H9 (cell line): ENCODE data around the gene B3GNT7. TPM values are rescaled to one million over a fixed set of nuclear protein-coding genes. Genes with fewer than 3 reads are reported as not detected.

Source experiments
- DNase-seq: peaks from one replicate; pipeline ENCODE4 v3.0.0-alpha.2; 2017
- H2AFZ ChIP-seq: one replicate; pipeline ENCODE4 v1.6.1; 2013; ENCODE audit warnings: mild to moderate bottlenecking, low read length, control low read depth, moderate library complexity
- H2AK5ac ChIP-seq: 2 replicates; pipeline ENCODE4 v1.6.1; 2013; ENCODE audit warnings: low read length, control low read depth, mixed read lengths; ENCODE audit not compliant: insufficient read length
- H2BK120ac ChIP-seq: one replicate; pipeline ENCODE4 v1.6.1; 2013; ENCODE audit warnings: low read depth, mild to moderate bottlenecking, low read length, control low read depth, inconsistent platforms; ENCODE audit not compliant: poor library complexity, severe bottlenecking
- H2BK12ac ChIP-seq: 2 replicates; pipeline ENCODE4 v1.6.1; 2013; ENCODE audit warnings: low read length, control low read depth, mixed read lengths, low read depth; ENCODE audit not compliant: insufficient read length
- H2BK15ac ChIP-seq: 2 replicates; pipeline ENCODE4 v1.6.1; 2013; ENCODE audit warnings: low read depth, low read length, control low read depth
- H2BK20ac ChIP-seq: one replicate; pipeline ENCODE4 v1.6.1; 2013; ENCODE audit warnings: low read depth, mild to moderate bottlenecking, low read length, control low read depth, inconsistent platforms; ENCODE audit not compliant: poor library complexity, severe bottlenecking
- H2BK5ac ChIP-seq: 2 replicates; pipeline ENCODE4 v1.6.1; 2013; ENCODE audit warnings: low read length, control low read depth, mixed read lengths; ENCODE audit not compliant: insufficient read length
- H3K14ac ChIP-seq: 2 replicates; pipeline ENCODE4 v1.6.1; 2013; ENCODE audit warnings: low read length, control low read depth; ENCODE audit not compliant: insufficient read depth
- H3K18ac ChIP-seq: 2 replicates; pipeline ENCODE4 v1.6.1; 2013; ENCODE audit warnings: low read depth, mild to moderate bottlenecking, mixed read lengths, low read length, control low read depth; ENCODE audit not compliant: insufficient read length
- H3K23ac ChIP-seq: 2 replicates; pipeline ENCODE4 v1.6.1; 2013; ENCODE audit warnings: low read length, control low read depth, mixed read lengths, low read depth; ENCODE audit not compliant: insufficient read length
- H3K23me2 ChIP-seq: 2 replicates; pipeline ENCODE4 v1.6.1; 2013; ENCODE audit warnings: low read depth, mild to moderate bottlenecking, mixed read lengths, low read length, control low read depth; ENCODE audit not compliant: insufficient read length, poor library complexity, severe bottlenecking
- H3K27ac ChIP-seq: 2 replicates; pipeline ENCODE4 v1.5.1; 2013; ENCODE audit warnings: low read length, control low read depth, mixed read lengths, low read depth; ENCODE audit not compliant: insufficient read length
- H3K27me3 ChIP-seq: 2 replicates; pipeline ENCODE4 v1.6.1; 2013; ENCODE audit warnings: low read length, control low read depth, inconsistent platforms; ENCODE audit not compliant: insufficient read depth
- H3K4ac ChIP-seq: 2 replicates; pipeline ENCODE4 v1.6.1; 2013; ENCODE audit warnings: low read depth, mild to moderate bottlenecking, control low read depth, inconsistent platforms, low read length, moderate library complexity
- H3K4me1 ChIP-seq: 2 replicates; pipeline ENCODE4 v1.6.1; 2013; ENCODE audit warnings: low read length, control low read depth, inconsistent platforms; ENCODE audit not compliant: insufficient read depth
- H3K4me2 ChIP-seq: 2 replicates; pipeline ENCODE4 v1.6.1; 2013; ENCODE audit warnings: low read length, control low read depth, mixed read lengths; ENCODE audit not compliant: insufficient read length, insufficient read depth
- H3K56ac ChIP-seq: 2 replicates; pipeline ENCODE4 v1.6.1; 2013; ENCODE audit warnings: low read depth, mild to moderate bottlenecking, mixed read lengths, low read length, control low read depth; ENCODE audit not compliant: insufficient read length
- H3K79me1 ChIP-seq: 2 replicates; pipeline ENCODE4 v1.6.1; 2013; ENCODE audit warnings: low read depth, mild to moderate bottlenecking, moderate library complexity, low read length, control low read depth, inconsistent platforms; ENCODE audit not compliant: insufficient read depth, poor library complexity, severe bottlenecking
- H3K79me2 ChIP-seq: 2 replicates; pipeline ENCODE4 v1.6.1; 2013; ENCODE audit warnings: low read length, control low read depth, inconsistent platforms; ENCODE audit not compliant: insufficient read depth
- H3K9ac ChIP-seq: 2 replicates; pipeline ENCODE4 v1.6.1; 2013; ENCODE audit warnings: low read length, control low read depth, mixed read lengths; ENCODE audit not compliant: insufficient read length; ENCODE audit errors: extremely low read depth
- H3K9me3 ChIP-seq: one replicate; pipeline ENCODE4 v1.6.1; 2013; ENCODE audit warnings: low read depth, low read length, inconsistent platforms; ENCODE audit not compliant: control insufficient read depth
- H3T11ph ChIP-seq: one replicate; pipeline ENCODE4 v1.6.1; 2013; ENCODE audit warnings: mild to moderate bottlenecking, low read length, control low read depth, inconsistent platforms
- H4K20me1 ChIP-seq: one replicate; pipeline ENCODE4 v1.6.1; 2013; ENCODE audit not compliant: control insufficient read depth, insufficient read length, insufficient read depth
- H4K5ac ChIP-seq: 2 replicates; pipeline ENCODE4 v1.6.1; 2013; ENCODE audit warnings: low read depth, mild to moderate bottlenecking, mixed read lengths, low read length, control low read depth; ENCODE audit not compliant: insufficient read length
- H4K8ac ChIP-seq: replicated peaks from 2 replicates; pipeline ENCODE4 v1.6.1; 2013; ENCODE audit warnings: low read length, control low read depth, mixed read lengths, low read depth; ENCODE audit not compliant: insufficient read length
- H4K91ac ChIP-seq: 2 replicates; pipeline ENCODE4 v1.6.1; 2013; ENCODE audit warnings: low read depth, mild to moderate bottlenecking, moderate library complexity, mixed read lengths, low read length, control low read depth; ENCODE audit not compliant: insufficient read length
- H3K27ac Mint-ChIP-seq, 3 experiments: 2 replicates in 2 of 3; 3 replicates in 1 of 3; pipeline ENCODE4 v1.8.0; 2020 to 2021; ENCODE audit warnings: mixed read lengths in 3 of 3, mild to moderate bottlenecking in 1 of 3, moderate library complexity in 1 of 3
- H3K27me3 Mint-ChIP-seq: 2 replicates; pipeline ENCODE4 v1.8.0; 2021; ENCODE audit warnings: low read depth, mild to moderate bottlenecking, moderate library complexity, mixed read lengths
- H3K36me3 Mint-ChIP-seq, 3 experiments: 2 replicates in 2 of 3; 3 replicates in 1 of 3; pipeline ENCODE4 v1.8.0; 2020 to 2021; ENCODE audit warnings: low read depth in 3 of 3, mixed read lengths in 3 of 3; ENCODE audit not compliant: insufficient read depth in 1 of 3
- H3K4me1 Mint-ChIP-seq, 2 experiments: 2 replicates each; pipeline ENCODE4 v1.8.0; 2020; ENCODE audit warnings: mixed read lengths in 2 of 2
- H3K4me3 Mint-ChIP-seq, 2 experiments: 2 replicates in 1 of 2; 3 replicates in 1 of 2; pipeline ENCODE4 v1.8.0; 2020 to 2021; ENCODE audit warnings: mild to moderate bottlenecking in 2 of 2, mixed read lengths in 2 of 2, moderate library complexity in 1 of 2
- H3K9me3 Mint-ChIP-seq, 2 experiments: 2 replicates in 1 of 2; 3 replicates in 1 of 2; pipeline ENCODE4 v1.8.0; 2020; ENCODE audit warnings: mild to moderate bottlenecking in 2 of 2, mixed read lengths in 2 of 2, moderate library complexity in 1 of 2
- CTCF ChIP-seq: fragments of 200-600 bp; sonication (generic); conservative IDR thresholded peaks from 3 replicates; pipeline ENCODE4 v1.8.0; 2021; ENCODE audit warnings: antibody characterized with exemption, mild to moderate bottlenecking
- WGBS: extraction: QIAGEN DNeasy Blood & Tissue Kit; methylation state at CpG from one replicate; pipeline ENCODE4 v1.1.7; 2013; ENCODE audit warnings: missing lambda C conversion rate, low lambda C conversion rate, mixed read lengths; ENCODE audit not compliant: insufficient read length; ENCODE audit errors: extremely low coverage; 5-methylcytosine and 5-hydroxymethylcytosine counted together
- total RNA-seq: library from RNA; stranded (reverse); gene quantifications from 2 replicates; pipeline ENCODE4 v1.2.1, GENCODE V29; 2021

The B3GNT7 gene
- total RNA-seq, 1 experiment from 2014 or later = 42.2 TPM

DNA sequence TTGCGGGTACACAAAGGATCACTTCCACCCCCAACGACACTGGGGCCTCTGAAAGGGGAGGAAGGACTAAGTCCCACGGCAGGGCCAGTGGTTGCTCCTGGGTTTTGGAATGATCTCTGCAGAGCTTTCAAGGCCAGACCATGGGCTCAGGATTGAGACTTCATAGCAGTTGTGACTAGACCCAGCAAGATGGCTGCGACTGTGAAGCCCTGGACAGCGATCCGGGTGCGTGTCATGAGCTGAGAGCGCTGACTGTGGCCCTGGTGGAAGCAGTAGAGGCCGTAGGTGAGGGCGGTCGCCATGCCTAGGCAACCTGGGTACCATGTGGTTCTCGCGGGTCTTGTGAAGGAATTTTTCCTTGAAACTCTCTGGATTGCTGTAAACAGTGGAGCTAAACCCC lies 41.4 kb downstream of the B3GNT7 start:
- Mint-ChIP-seq H3K4me1 (no peaks in the 10 kb centered on the region), H3K9me3 (peaks cover under 1 to 1% of the 10 kb centered on the region in 2 experiments; a peak in 3 of 5 replicates), H3K27me3 (peaks cover 2% of the 10 kb centered on the region; the same call in 1 of the 2 replicates), H3K27ac (no peak overlapping the region), H3K4me3 (no peak overlapping the region), H3K36me3 (peaks cover under 1 to 2% (median 2%) of the 10 kb centered on the region in 3 experiments; a peak in 3 of 7 replicates)
- no peak overlapping the region for H3T11ph ChIP-seq
- H4K5ac ChIP-seq = no peak overlapping the region
- no peak overlapping the region for H3K27ac ChIP-seq
- H3K14ac ChIP-seq = no peak overlapping the region
- peak overlapping the region; percentile 17 for H3K18ac ChIP-seq
- no peaks in the 10 kb centered on the region for H3K4me1 ChIP-seq
- H2AK5ac ChIP-seq = no peak overlapping the region
- H4K8ac ChIP-seq = no peak overlapping the region
- no peaks in the 10 kb centered on the region for H3K27me3 ChIP-seq
- H2AFZ ChIP-seq = no peak overlapping the region
- no peaks in the 10 kb centered on the region for H3K23me2 ChIP-seq
- H4K91ac ChIP-seq = no peak overlapping the region
- H2BK15ac ChIP-seq = no peak overlapping the region
- H2BK20ac ChIP-seq = no peak overlapping the region
- no peak for DNase-seq
- no peak overlapping the region for H2BK120ac ChIP-seq
- H3K79me2 ChIP-seq = no peaks in the 10 kb centered on the region
- no peak overlapping the region for H3K56ac ChIP-seq
- no peak overlapping the region for H3K4ac ChIP-seq
- no peak overlapping the region for H3K4me2 ChIP-seq
- no peaks in the 10 kb centered on the region for H4K20me1 ChIP-seq
- no peak overlapping the region for H2BK5ac ChIP-seq
- no peaks in the 10 kb centered on the region for H3K79me1 ChIP-seq
- TF ChIP-seq CTCF = no peak
- no peak overlapping the region for H3K23ac ChIP-seq
- H2BK12ac ChIP-seq = no peak overlapping the region
- no CpG with 5 or more reads among the region's 13 CpGs for WGBS
- no peaks in the 10 kb centered on the region for H3K9me3 ChIP-seq
- H3K9ac ChIP-seq = no peak overlapping the region
